GM20000 (cell line): Measurements from ENCODE around the gene ARNT2.

Experiments used
- DNase-seq: peaks from one replicate; pipeline ENCODE4 v3.0.0; 2012; ENCODE audit warnings: low spot score
- TF ChIP-seq, protein P1 (sequence below): IDR thresholded peaks from 2 replicates; pipeline ENCODE4 v1.5.1; 2012; ENCODE audit warnings: mild to moderate bottlenecking, control low read depth; ENCODE audit errors: extremely low read depth, missing control alignments

ARNT2 gene

DNA sequence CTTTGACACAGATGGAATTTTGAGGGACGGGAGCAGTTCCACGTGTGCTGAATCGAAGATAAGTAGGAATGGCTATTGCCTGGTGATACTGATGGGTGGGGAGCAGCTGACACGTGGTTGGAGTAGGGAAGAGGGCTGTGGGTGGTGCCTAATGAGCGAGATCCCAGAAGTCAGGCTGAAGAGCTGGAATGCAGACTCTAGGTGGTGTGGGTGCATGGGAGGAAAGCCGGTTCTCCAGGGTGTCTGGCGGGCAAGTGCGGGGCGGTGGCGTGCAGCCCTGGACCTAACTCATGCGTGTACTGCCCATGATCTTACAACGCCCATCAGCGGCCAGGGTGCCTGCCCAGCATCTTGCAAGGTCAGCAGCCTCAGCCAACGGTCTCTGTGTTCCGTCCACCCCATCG, 63.1 kb downstream of the ARNT2 start:
- no peak for DNase-seq
- TF ChIP-seq, protein P1, sequence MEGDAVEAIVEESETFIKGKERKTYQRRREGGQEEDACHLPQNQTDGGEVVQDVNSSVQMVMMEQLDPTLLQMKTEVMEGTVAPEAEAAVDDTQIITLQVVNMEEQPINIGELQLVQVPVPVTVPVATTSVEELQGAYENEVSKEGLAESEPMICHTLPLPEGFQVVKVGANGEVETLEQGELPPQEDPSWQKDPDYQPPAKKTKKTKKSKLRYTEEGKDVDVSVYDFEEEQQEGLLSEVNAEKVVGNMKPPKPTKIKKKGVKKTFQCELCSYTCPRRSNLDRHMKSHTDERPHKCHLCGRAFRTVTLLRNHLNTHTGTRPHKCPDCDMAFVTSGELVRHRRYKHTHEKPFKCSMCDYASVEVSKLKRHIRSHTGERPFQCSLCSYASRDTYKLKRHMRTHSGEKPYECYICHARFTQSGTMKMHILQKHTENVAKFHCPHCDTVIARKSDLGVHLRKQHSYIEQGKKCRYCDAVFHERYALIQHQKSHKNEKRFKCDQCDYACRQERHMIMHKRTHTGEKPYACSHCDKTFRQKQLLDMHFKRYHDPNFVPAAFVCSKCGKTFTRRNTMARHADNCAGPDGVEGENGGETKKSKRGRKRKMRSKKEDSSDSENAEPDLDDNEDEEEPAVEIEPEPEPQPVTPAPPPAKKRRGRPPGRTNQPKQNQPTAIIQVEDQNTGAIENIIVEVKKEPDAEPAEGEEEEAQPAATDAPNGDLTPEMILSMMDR, result no peak

DNA sequence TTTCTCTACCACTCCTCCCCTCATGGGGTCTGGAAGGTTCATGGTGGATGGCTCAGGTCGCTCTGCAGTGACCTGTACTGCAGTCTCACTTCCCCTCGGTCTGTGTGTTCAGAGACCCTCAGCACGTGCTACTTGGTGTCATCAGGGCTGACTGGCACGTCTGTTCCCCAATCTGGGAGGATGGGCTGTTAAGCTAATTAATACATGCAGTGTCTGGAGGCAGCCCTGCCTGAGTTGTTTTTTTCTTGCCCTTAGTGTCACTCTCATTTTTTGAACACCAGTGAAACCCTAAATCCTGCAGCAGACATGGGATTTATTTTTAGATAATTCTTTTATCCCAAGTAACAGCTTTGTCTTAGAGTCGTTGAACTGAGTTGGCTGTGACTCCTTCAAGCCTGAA, 64.6 kb downstream of the ARNT2 start:
- TF ChIP-seq, protein P1, result no peak
- DNase-seq, result no peak

DNA sequence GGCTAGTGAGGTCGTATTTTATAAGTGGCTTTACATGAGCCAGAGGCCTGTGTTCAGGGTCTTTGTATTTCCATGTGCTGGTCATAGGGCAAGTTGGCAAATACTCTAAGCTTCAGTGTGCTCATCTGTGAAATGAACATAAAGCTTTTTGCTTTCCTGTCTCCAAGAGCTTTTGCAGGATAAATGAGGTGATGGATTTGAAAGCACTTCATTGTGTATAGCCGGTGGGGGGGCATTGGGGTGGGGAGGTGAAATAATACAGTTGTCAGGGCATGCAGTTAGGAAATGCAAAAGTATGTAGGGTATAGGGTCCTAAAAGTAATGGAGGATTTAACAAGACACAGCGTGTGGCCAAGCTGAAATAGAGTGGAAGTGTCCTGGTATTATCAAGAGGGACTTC, 67.7 kb downstream of the ARNT2 start:
- TF ChIP-seq, protein P1, result no peak
- no peak for DNase-seq

DNA sequence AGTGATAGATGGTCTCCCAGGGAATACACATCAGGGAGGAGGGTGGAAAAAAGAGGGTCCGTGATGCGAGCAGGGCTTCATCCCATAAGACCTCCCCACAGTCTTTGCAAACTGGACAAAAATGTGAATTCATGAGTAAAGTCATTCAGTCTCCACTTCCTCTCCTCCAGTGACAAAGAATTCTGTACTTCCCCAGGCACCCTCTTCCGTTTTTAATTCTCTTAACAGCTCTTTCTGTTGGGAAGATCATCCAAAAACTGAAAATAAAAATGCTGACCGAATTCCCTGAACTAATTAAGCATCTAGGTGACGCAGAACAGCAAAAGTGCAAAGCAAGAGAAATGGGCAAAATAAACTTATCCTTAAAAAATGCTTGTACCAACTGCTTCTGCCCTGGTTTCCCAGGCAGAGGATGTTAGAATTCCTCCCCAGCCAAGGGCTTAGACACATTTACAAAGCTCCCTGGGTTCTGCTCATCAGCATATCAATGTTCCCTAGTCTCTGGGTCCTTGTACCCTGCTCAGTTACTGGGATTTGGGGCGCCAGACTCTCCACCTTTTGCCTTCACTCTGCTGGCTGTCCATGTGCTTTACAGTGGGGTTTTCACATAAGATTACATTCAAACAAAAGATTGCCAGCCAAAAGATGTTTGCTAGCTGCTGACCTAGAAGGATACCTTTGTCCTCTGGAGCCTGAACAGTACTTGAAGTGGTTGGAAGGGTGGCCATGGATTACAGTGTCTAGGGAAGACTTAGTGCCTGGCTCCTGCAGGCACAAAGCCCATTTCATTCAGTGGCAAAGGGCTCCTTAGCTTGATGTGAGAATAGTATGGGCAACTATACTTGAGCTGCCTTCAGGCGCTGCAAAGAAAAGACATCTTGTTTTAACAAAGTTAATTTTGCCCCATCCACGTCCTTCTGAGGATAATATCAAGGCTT, 69.4 kb downstream of the ARNT2 start:
- TF ChIP-seq, protein P1, result no peak
- no peak for DNase-seq

DNA sequence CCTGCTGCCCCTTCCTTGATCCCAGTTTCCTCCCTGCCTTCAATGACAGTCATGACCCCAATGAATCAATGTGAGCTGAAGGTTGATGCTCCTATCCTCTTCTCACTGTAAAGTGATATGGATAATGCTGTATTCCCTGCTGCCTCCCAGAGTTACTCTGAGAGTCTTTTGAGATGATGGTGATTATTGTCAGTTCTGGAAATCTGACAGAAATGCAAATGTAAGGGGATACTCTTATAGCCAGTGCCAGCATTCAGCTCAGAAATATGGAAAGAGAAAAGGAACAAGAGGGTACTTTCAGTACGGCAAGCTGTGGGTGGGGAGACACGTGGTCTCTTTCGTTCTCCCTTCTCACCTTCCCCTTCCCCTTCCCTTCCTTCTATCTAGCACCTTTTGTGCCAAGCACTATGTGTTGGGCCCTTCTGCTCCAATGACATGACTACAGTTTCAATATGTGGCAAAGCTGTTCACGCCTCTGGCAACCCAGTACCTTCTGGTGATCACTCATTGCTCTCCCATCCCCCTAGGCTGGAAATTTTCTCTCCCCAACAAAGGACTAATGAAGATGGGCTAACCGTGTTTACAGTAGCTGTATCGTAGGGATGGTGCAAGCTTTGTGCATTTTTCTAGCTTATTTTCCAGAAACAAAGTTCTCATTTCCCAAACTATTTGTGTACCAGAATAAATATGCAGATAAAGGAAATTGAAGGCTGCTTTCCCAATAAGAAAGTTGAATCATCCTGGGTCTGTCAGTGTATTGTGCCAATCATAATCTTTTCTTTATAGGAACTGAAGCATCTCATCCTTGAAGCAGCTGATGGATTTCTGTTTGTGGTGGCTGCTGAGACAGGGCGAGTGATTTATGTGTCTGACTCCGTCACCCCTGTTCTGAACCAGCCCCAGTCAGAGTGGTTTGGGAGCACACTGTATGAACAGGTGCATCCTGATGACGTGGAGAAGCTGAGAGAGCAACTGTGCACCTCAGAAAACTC, 70.3 kb downstream of the ARNT2 start:
- no peak for DNase-seq

DNA sequence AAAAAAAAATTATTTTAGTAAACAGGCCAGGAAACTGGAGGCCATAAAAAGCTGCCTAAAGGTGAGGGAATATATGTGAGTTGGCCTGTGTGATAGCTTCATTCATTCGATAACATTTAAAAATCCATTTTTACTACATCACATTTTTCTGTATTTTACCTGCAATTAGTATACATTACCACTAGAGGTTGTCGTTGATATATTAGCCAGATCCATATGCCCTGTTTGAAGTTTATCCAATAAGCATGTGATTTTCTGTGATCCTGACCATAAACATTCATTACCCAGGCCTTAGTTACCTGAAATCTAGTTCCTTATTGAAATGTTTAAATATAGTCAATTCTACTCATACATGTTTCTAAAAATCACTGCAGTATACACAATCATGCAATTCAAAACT, 71.4 kb downstream of the ARNT2 start:
- TF ChIP-seq, protein P1, result no peak
- DNase-seq, result no peak

More for the DNA sequence above, 70.3 kb downstream of the ARNT2 start:
- TF ChIP-seq, protein P1, result no peak

DNA sequence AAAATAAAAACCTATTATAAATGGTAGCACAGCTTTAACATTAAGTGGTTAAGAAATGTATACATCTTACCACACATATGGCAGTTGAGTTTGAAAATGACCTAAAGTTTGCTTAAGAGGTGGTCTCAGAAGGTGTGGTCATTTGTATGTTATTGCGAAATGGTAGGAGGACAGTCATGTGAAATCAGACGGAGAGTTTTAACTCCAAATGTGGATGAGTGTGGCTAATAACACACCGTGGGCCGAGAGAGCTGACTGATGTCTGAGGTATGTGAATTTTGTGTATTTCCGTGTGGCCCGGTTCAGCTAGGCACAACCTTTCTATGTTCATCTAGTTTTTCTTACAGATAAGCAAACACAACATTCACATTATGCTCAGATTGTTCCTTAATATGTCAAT, 71.9 kb downstream of the ARNT2 start:
- DNase-seq, result no peak
- TF ChIP-seq, protein P1, result no peak
